Activated T-cell treated with anti-CD3 and anti-CD28 coated beads, Interleukin-2, amount 50 U/mL, for 48 hours (primary cell): ENCODE data around the gene CCDC137.

Source experiments
- DNase-seq, 2 experiments: peaks; one replicate each; pipeline ENCODE4 v3.0.0-alpha.2; 2020

Gene CCDC137

GRCh38 chr17:81652906-81653771 is 13.4 kb upstream of the CCDC137 start:
- peak in 1 of 2 experiments; percentile 49 for DNase-seq

GRCh38 chr17:81655378-81656117 is 11.0 kb upstream of the CCDC137 start:
- no peak for DNase-seq

DNA sequence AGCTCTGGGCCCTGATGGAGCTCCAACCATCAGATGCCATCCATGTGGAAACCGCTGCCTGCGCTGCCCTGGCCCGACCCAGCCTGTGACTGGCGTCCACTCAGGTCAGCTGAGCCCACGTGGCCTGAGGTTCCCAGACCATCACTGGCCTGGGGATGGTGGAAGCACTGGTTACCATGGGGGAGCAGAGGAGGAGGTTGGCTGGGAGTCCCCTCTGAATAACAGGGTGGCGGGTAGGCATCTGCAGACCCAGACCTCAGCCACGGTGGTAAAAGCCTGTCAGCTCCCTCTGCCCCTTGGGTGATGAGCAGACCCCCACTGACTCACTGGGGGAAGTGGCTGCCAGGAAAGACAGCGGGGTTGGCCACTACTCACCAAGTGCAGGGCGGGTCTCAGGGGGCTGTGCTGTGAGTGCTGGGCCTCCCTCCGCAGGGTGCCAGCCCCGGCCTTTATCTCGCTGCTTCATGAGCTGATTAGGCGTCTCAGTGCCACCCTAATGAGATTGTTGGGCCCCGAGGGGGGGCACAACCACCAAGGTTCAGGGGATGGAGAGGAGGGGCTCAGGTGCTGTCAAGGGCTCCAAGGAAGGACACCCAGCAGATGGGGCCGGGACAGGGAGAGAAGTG is 10.3 kb upstream of the CCDC137 start, which contains the start of gene PDE6G:
TSS of gene PDE6G (minus strand) at position 425 of the 626 bp plus-strand sequence. CDS start 3,237 bp downstream, outside the sequence.
- no peak for DNase-seq

DNA sequence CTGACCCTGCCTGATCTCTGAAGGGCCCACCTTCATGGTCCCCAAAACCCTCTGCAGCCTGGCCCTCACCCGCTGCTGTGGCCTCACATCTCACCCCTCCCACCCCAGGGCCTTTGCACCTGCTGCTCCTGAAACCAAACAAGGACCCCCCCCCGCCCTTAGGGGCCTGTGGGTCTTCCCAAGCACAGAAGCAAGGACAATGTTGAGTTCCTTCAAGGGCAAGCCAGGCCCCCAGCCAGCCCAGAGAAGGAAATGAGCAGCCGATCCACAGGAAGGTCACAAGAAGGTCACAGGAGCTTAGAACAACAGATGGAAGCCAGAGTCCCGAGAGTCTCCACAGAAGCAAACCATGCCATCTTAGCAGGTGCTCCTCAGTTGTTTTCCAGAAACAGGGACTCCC is 9.7 kb upstream of the CCDC137 start:
- DNase-seq: no peak

DNA sequence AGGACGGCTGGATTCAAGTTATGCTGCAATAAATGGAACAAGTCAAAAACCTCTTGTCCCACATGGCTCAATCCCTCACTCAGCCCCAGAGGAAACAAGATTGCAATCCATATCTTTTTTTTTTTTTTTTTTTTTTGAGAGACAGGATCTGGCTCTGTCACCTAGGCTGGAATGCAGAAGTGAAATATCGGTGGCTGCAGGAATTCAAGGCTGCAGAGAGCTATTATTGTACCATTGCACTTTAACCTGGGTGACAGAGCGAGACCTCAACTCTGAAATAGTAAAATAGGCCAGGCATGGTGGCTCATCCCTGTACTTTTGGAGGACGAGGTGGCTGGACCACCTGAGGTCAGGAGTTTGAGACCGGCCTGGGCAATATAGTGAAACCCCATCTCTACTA is 7.5 kb upstream of the CCDC137 start:
- no peak for DNase-seq

- no peak for DNase-seq
These were observed 6.1 kb upstream of the CCDC137 start for GRCh38 chr17:81660441-81660840.

- no peak for DNase-seq
These were observed 4.5 kb upstream of the CCDC137 start for GRCh38 chr17:81662002-81662401.

DNA sequence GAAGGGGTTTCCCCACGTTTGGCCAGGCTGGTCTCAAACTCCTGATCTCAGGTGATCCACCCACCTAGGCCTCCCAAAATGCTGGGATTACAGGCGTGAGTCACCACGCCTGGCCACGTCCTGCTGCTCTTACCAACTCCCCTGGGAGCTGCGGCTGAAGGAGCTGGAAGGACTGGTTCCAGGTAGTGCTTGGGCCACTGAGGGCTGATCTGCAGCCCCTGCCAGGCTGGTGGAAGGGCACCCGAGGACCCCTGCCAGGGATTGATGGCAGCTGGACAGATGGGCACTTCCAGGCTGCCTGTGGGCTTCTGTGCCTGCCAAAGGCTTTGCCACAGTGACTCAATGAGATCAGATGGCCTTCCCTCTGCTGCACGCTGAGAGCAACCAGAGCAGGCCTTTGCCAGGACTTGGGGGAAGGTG is 2.5 kb upstream of the CCDC137 start:
- peak; percentile 54 to 56 for DNase-seq

- peak; percentile 81 to 83 for DNase-seq
These were observed 1.1 kb upstream of the CCDC137 start for GRCh38 chr17:81665205-81666091.

- no peak for DNase-seq
These were observed 520 bp upstream of the CCDC137 start for GRCh38 chr17:81666092-81666341.

DNA sequence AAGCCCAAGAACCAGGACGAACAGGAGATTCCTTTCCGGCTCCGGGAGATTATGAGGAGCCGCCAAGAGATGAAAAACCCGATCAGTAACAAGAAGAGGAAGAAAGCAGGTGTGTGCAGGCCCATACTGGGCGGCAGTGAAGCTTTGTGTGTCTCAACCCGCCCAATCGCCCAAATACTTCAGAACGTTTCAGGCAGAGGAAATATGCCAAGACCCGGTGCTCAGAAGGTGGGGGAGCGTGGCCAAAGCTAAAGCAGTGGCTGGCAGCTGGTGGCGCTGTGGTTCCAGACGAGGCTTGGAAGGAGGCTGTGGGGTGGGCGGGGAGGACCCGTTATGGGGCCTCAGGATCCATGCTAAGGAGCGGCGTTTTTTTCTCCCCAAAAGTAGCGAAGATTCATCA is 1.2 kb downstream of the CCDC137 start:
- DNase-seq: peak in 1 of 2 experiments; percentile 47

DNA sequence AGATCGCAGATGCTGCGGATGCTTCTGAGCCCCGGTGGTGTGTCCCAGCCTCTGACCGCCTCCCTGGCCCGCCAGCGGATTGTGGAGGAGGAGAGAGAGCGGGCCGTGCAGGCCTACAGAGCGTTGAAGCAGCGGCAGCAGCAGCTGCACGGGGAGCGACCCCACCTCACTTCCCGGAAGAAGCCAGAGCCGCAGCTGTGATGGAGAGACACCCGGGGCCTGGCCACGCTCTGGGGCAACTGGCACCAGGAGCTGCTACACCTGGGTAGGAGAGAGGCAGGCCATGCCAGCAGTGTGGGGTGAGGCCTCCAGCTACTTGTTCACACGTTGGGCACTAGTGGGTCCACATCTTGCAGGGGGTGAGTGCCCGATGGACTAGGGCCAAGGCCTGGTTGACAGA is 6.0 kb downstream of the CCDC137 start:
- DNase-seq: no peak

DNA sequence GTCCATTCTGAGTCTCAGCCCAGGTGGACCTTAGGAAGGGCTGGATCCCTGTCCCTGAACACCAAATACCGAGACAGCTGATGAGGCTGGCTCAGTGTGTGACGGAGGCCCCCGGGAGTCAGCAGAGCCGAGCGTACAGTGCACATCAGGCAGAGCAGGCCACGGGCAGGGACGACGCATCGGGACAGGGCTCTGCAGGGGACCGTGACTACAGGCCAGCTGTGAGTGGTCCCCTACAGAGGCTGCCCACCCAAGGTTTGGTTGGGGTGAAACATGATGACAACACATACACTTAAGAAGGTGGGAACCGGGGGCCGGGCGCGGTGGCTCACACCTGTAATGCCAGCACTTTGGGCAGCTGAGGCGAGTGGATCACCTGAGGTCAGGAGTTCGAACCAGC is 6.4 kb downstream of the CCDC137 start:
- no peak for DNase-seq

- no peak for DNase-seq
These were observed 7.2 kb downstream of the CCDC137 start for GRCh38 chr17:81673561-81674258.

DNA sequence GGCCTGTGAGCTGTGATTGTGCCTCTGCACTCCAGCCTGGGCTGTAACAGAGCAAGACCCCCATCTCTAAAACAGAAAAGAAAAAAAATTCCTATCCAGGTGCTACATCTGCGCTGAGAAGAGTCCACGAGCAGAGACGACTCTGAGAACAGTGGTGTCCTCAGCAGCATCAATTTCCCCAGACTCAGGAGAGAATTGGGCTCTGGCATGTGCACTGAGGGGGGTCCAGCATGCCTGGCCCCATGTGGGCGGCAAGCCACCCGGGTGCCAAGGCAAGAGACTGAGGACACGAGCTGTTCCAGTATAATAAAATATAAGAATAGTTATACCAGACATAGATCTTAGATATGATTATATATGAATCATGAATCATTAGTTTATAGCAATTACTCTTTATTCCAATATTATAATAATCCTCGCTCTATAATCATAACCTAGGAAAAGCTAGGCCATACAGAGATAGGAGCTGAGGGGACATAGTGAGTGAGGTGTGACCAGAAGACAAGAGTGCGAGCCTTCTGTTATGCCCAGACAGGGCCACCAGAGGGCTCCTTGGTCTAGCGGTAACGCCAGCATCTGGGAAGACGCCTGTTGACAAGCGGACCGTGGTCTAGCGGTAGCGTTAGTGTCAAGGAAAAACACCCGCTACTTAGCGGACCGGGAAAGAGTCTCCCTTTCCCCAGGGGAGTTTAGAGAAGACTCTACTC is 9.1 kb downstream of the CCDC137 start:
- peak; percentile 50 to 62 for DNase-seq

GRCh38 chr17:81676906-81677305 is 10.4 kb downstream of the CCDC137 start:
- DNase-seq: no peak

- DNase-seq: no peak
These were observed 13.6 kb downstream of the CCDC137 start for GRCh38 chr17:81680150-81680549.

DNA sequence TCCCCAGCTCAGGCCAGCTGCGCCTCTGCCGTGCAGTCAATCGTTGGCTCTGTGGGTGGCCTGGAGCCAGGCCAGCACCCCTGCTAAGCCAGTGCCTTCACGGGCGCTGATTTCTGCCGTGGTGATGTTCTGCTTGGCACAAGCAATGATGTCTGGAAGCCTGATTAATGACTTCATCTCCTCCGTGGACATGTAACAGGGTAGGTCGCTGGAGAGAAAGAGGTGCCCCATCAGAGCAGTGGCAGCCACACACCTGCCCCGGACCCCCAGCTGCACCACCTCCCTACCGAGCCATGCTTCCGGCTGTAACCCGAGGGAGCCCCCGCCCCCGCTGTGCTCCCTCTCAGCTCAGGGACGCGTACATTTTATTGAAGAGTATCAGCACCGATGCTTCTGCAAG is 15.1 kb downstream of the CCDC137 start:
- DNase-seq: no peak

GRCh38 chr17:81682565-81683207 is 16.1 kb downstream of the CCDC137 start:
- DNase-seq: no peak

- no peak for DNase-seq
These were observed 16.7 kb downstream of the CCDC137 start for GRCh38 chr17:81683208-81683583.
